Measurements from ENCODE around the gene ARSG. TPM values are rescaled to one million over a fixed set of nuclear protein-coding genes. Genes with fewer than 3 reads are reported as not detected.

Gene ARSG
- polyA plus RNA-seq, 3 donors = 4.2 to 6.8 (median 5.0) TPM

DNA sequence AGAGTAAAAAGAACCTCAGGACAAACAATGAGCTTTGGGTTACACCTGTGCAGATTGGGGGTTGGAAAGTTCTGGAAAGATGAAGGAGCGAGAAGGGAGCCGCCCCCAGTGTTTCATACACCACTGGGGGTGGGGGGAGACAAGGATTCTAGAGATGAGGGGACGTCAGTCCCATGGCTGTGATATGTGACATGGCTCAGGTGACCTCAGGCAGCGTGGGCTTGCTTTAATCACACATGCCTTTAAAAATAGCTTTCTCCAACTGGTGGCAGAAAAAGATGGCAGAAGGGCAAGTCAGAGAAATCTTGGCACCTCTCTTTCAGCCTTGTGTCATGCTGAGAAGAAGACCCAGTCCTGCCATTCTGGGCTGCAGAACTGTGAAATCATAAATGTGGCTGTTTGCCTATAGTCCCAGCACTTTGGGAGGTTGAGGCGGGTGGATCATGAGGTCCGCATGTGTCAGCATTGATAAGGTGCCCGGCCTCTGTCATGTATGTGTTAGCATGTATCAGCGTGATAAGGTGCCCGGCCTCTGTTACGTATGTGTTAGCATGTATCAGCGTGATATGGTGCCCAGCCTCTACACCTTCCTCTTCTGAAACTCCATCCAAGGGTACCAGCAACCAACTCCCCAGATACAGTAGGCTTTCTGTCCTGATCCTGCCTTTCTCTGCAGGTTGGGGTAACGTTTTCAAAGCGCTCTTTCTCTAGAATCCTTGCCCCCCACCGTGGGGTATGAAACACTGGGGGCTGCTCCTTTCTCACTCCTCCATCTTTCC lies 141.0 kb downstream of the ARSG start:
- no peak for DNase-seq (ENCODE audit: extremely low read depth in 1 of 11, low read depth in 9 of 11, low spot score in 4 of 11)

DNA sequence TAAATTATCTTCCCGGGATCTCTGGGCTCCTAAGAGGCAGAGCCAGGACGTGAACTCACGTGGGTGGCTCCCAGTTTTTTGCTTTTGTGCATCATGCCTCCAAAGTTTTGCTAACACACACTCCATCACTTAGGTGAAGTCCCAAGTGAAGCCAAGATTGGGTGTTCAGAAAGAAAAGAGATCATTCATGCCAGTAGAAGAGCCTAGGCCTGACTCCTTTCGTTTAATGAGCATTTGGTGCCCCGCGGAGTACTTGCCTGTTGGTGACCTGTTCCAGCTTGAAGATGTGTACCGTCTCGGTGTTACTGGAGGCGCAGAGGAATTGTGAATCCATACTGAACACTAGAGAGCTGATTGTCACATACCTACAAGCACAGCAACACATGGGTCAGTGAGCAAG lies 141.9 kb downstream of the ARSG start:
- no peak for DNase-seq (ENCODE audit: extremely low read depth in 1 of 11, low read depth in 9 of 11, low spot score in 4 of 11)

DNA sequence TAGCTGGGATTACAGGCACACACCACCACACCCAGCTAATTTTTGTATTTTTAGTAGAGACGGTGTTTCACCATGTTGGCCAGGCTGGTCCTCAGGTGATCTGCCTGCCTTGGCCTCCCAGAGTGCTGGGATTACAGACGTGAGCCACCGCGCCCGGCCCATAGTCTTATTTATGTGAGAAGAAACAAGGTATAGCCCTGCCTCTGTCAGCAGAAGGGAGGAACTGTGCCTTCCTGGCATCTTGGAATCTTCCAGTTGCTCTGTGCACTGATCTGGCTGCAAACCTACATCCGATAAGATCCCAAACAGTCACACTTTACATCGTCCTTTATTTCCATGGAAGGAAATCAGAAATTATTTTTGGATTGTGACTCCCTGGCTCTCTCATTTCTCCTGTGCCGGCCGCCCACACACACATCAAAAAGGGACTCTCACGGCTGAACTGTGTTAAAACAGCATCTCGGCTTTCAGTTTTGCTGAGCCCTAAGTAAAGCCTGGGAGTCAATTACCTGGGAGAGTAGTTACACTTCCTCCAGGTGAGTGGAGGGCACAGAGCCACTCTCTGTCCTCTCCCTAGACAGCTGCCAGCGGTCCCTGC lies 142.7 kb downstream of the ARSG start:
- DNase-seq (ENCODE audit: extremely low read depth in 1 of 11, low read depth in 9 of 11, low spot score in 4 of 11) = no peak

DNA sequence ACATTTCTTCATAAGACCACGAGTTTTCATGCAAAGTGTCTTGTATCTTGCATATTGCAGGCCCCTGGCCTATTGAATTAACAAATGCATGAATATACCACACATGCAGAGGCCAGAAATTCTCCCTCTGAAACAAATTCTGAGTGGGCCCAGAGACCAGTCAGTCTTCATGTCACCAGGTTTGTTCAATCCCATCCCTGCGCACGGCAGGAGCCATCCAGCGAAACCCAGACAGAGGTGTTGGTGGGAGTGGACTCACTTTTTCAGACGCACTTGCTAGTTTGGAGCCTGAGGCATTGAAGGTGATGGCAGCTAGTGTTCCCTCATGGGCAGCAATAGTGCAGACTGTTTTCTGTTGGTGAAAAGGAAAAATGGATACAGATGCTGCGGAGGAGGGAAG lies 144.1 kb downstream of the ARSG start:
- DNase-seq (ENCODE audit: extremely low read depth in 1 of 11, low read depth in 9 of 11, low spot score in 4 of 11) = no peak

DNA sequence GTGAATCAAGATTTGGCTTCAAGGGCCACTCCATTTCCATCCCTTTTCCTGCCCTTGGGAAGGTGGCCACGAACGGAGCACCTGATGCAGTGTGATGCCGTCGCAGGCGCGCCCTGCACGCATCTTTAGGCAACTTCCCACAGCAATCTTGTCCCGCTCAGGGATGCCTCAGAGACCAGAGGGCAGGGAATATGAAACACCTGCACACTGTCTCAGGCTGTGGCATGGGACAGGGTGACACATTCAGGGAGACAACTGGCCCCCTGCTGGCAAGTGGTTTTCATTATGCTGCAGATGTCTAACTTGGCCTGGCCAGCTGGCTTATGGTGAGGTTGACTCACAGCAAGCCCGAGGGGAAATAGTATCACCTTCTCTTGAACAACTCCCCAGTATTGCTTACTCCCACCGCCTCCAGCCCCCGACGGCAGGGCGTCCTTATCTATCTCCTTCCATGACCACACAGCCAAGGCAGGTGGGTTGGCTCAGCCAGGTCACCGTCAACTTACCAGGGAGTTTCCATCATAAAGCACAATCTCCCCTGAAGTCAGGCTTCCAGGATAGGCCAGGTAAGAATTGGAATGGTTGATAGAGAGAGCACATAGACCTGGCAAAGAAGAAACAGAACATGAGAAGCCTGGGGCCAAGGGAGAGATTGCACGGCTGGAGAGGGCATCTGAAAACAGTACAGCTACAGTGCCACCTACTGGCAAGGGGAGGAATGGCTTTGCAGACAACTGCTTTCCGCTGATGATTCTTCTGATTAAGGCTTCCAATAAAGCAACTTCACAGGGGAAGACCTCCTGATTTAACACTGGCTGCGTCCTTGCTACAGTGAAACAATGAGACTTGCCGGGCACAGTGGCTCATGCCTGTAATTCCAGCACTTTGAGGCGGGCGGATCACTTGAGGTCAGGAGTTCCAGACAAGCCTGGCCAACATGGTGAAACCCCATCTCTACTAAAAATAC lies 144.9 kb downstream of the ARSG start:
- DNase-seq (ENCODE audit: extremely low read depth in 1 of 11, low read depth in 9 of 11, low spot score in 4 of 11) = peak in 5 of 11 donors; percentile 54 to 72 (median 62)

DNA sequence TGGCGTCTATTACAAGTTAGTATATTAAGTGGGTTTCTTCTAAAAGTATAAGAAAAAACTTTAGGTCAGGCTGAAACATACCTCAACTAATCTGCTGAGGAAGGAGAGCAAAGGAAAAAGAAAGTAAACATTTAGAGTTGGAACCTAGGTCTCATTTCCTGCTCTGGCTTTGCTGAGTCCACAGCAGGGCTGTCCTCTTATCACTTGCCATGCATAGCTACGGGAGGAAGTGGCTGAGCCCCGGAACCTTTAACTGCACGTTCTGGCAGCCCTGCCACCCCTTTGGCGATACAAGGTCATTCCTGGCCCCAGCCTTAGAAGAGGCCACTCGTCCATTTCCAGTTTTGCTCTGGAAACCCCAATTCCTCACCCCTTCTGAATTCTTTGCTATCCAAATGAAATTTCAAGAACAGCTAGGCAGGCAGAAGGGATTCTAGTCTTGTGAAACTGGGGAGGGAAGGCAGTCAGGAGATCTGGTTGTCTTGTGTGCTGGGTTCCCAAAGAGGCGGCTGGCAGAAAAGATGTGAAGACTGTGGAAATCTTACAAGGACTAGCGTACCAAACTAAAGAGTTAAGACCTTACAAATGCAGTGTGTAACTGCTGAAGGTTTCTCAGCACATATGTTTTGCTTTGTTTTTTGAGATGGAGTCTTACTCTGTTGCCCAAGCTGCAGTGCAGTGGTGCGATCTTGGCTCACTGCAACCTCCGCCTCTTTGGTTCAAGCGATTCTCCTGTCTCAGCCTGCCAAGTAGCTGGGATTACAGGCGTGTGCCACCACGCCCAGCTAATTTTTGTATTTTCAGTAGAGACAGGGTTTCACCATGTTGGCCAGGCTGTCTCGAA lies 146.9 kb downstream of the ARSG start:
- DNase-seq (ENCODE audit: extremely low read depth in 1 of 11, low read depth in 9 of 11, low spot score in 4 of 11) = no peak

DNA sequence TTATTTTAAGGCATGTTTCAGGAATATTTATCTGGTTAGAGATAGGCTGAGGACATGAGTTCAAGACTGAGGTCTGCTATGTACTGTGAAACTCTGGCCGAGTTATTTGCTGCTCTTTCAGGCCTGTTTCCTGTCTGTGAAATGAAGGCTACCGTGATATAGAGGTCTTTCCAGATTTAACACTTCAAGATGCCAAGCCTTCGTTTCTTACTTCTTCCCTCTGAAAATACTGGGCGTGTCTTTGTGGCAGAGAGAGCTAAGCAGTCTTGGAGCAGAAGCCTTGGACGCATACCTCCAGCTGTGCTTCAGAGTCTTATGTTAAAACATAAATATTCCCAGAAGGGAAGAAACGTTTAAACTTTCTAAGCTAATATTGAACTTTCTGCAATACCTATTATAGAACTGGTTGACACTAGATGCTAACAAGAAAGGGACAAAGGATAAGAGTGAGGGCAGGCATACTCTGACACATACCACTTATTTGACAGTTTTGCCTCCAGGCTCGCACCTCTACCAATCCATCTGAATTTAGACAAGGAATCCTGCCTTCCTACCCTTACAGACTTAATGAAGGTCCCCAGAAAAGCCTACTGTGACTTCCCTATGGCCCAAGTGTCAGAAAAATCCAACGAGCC lies 148.5 kb downstream of the ARSG start:
- no peak for DNase-seq (ENCODE audit: extremely low read depth in 1 of 11, low read depth in 9 of 11, low spot score in 4 of 11)

DNA sequence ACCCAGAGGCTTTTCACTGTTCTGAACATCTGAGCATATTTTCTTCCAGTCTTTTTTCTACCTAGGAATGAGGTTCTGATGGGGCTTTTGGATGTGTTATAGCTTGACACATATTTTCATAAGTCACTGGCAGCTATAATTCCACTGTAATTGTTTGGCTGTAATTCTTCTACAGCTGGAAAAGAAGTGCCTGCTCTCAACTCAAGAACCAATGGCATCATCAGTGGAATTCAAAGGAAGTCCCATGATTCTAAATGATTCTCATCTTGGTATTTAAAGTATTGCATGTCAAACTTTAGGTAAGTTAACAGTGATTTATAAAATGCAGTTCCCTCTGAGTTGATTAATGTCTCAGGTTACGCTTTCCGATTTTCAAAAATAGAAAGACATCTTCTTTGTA lies 149.2 kb downstream of the ARSG start:
- DNase-seq (ENCODE audit: extremely low read depth in 1 of 11, low read depth in 9 of 11, low spot score in 4 of 11) = no peak

DNA sequence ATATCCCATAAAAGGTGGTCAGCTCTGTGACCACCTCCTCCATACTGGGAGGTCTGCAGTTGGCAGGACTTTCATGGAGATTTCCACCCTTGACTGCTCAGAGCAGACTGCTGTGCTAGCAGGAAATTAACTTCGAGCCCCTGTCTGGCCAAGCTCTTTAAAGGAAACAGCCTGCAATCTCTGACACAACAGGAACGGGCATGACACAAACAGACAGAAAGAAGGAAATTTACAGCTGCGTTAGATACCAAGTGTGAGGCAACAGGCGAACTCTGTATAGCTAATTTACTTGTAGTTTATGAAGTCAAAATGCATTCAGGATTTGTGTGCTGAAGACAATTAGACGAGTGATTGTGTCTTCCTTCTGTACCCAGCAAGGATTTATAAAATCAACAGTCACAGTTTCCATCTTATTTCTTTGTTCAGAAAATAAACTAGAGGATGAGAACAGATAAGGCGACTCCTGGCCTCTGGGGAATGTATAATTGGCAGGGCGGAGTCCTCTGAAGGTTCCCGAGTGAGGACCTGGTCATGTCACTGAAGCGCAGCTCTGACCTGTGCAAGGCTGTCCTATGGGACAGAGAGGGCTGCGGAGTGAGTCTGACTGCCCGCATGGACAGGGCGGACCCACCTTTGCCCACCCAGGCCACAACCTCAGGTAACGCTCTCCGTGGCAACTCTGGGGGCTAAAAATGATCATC lies 149.9 kb downstream of the ARSG start:
- DNase-seq (ENCODE audit: extremely low read depth in 1 of 11, low read depth in 9 of 11, low spot score in 4 of 11) = peak in 2 of 11 donors; percentile 39 to 46

DNA sequence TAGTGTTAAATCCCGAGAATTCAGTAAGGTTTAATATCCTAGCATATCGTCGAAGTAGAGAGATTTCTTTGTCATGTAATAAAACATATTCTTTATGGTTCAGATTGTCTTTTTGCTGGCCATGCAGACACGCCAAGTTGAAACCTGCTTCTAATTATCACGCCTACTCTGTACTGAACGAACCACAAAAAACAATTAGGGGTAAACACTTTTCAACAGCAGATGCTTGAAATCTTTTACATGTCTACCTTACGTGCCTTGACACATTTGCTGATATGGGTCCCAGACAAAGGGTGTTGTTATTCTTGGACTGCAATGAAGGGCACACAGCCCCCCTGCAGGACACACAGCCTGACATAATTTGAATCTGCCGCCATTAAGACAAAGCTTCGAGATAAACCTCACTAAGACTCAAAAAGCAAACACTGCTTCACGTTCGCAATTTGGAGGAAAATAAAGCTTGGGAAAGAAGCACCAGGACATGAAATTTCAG lies 152.7 kb downstream of the ARSG start:
- DNase-seq (ENCODE audit: extremely low read depth in 1 of 11, low read depth in 9 of 11, low spot score in 4 of 11) = no peak

DNA sequence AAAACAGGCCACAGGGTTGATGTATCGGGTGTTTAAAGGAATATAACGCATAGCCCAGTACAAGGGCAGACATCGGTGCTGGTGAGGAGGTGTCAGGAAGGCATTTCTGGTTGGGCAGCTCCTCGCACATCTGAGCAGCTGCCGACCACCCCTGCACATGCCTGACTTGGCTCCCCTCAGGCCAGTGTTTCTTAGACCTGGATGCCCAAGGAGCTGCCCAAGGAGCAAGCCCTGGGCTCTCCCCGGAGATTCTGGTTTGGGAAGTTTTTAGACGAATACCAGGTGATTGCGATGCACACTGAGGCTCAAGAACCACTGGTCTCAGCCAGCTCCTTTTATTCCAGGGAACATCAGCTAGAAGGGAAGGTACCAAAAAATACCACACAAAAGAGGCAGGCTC lies 154.4 kb downstream of the ARSG start:
- no peak for DNase-seq (ENCODE audit: extremely low read depth in 1 of 11, low read depth in 9 of 11, low spot score in 4 of 11)

DNA sequence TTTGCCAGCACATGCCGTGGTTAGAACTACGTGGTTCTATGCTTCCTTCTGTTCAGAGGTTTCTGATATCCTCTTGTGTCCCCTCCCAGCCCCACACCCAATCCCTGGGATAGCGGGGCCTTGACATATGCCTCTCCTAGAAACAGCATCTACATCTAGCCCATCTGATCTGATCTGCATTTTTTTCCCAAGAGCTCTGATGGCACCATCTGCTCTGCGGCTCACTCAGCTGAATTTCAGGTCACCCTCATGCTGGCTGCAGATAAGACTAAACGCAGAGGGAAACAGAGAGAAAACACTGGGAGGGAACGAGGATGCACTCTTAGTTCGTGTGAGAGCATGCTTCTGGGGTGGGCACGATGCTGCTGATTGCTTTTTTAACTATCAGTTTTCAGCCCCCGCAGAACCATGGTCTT lies 155.3 kb downstream of the ARSG start:
- no peak for DNase-seq (ENCODE audit: extremely low read depth in 1 of 11, low read depth in 9 of 11, low spot score in 4 of 11)

DNA sequence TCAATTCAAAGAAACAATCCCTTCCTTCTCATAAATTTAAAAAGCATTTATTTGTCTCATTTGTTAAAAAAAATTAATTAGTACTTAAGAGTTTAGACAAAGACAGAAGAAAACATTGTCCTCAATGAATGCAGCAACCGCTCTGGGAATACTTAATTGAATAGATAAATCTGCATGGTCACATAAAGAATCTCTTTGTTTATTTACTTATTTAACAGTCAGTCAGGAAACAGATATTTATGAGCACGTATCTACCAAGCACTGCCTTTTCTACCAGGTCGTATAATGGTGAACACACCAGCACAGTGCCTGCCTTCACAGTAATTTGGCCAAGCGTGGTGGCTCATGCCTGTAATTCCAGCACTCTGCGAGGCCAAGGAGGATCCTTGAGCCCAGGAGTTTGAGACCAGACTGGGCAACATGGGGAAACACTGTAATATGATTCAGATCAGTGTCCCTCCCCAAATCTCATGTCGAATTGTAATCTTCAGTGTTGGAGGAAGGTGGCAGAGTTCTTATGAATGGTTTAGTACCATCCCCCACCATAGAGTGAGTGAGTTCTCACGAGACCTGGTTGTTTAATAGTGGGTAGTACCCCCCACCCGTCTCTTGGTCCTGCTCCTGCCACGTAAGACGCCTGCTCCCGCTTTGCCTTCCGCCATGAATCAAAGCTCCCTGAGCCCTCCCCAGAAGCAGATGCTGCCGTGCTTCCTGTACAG lies 157.9 kb downstream of the ARSG start:
- DNase-seq (ENCODE audit: extremely low read depth in 1 of 11, low read depth in 9 of 11, low spot score in 4 of 11) = no peak

DNA sequence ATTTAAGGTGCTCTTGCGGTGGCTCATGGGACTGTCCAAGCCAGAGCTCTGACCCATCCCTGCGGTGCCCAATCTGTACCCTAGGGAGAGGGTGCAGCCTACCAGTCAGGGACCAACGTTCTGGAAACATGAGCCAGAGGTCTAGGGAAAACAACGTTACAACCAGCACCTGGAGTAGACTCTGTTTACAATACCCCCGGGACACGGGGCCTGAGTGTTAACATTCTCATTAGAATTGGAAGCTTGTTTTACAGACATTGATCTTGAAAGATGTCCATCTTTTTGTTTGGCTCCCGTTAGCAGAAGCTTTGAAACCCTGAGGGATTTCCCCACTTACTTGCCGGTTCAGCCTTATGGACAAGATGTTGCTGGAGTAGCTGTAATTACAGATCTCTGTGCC lies 159.1 kb downstream of the ARSG start:
- DNase-seq (ENCODE audit: extremely low read depth in 1 of 11, low read depth in 9 of 11, low spot score in 4 of 11) = no peak

DNA sequence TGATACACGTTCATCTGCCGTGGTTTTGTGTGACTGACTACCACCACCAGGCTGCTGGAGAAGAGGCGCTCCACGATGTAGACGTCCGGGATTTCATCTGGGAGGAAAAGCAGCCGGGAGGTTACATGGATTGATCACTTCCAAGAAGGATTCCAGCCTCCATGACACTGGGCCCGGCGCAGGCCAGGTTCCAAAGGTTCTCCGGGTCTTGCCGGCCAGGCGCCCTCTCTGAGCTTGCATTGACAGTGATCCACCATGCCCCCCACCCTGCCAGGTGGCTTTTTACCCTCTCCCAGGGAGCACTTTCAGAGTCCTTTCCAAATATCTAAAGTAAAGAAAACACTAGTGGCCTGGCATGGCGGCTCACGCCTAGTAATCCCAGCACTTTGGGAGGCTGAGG lies 159.5 kb downstream of the ARSG start:
- DNase-seq (ENCODE audit: extremely low read depth in 1 of 11, low read depth in 9 of 11, low spot score in 4 of 11) = no peak

DNA sequence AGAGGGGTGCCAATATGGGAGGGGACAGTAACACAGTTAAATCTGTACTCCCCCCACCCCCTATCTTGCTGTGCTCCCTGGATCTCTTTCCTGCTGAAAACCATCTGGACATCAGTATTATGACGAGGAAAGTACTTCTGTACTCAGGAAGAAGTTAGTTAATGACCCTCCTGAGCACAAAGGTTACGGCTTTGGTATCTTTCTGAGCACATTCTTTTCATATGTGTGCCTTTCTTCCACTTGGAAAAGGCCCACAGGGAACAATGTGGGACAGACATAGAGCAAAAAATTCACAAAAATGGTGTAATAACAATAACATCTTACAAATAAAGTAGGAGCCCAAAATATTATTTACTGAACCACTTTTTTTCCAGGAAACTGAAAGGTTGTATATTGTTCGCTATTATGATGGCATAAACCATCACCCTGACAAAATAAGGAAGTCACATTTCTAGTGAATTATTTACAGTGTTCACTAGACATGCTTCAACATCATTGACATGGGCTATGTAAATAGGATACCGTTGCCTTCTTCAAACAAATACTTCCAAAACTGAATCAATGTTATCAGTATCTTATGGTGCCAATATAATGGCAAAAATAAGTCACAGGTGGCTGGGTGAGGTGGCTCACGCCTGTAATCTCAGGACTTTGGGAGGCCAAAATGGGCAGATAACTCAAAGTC lies 160.5 kb downstream of the ARSG start:
- DNase-seq (ENCODE audit: extremely low read depth in 1 of 11, low read depth in 9 of 11, low spot score in 4 of 11) = no peak
